Endothelial cell of umbilical vein (primary cell): ENCODE results near the gene DIABLO. TPM values are rescaled to one million over a fixed set of nuclear protein-coding genes. Genes with fewer than 3 reads are reported as not detected.

Experiments
- BruUV-seq: library from RNA; stranded (reverse); fragments of 400-500 nt; replicated peaks from 2 replicates; lab custom pipeline; 2021; lab: Mats Ljungman, UMichigan
- CTCF ChIA-PET: fragments of 300-600, 350-600 bp; sonication (Branson Sonifier 250); formaldehyde crosslinking; loops from one replicate; lab custom pipeline; 2021; ENCODE audit warnings: antibody characterized with exemption, inconsistent platforms; lab: Charles Lee
- POLR2A ChIA-PET: fragments of 300-600, 350-600 bp; sonication (Branson Sonifier 250); formaldehyde crosslinking; loops from one replicate; lab custom pipeline; 2021; ENCODE audit warnings: antibody characterized with exemption, inconsistent platforms; lab: Charles Lee
- DNase-seq: peaks from one replicate; pipeline ENCODE4 v3.0.0-alpha.2; 2011; ENCODE audit warnings: low read depth, low spot score
- FAIRE-seq: peaks from 2 replicates; lab custom pipeline; 2011; peaks lifted over from hg19 to GRCh38; lab: Jason Lieb, UNC
- H2AFZ ChIP-seq: 2 replicates; pipeline ENCODE4 v1.6.0; 2012; ENCODE audit warnings: low read depth, low read length, control low read depth, inconsistent platforms
- H3K27ac ChIP-seq: 2 replicates; pipeline ENCODE4 v1.5.1; 2011; ENCODE audit warnings: low read depth, mild to moderate bottlenecking, control low read depth, low read length, moderate library complexity; ENCODE audit not compliant: insufficient read depth
- H3K27me3 ChIP-seq, 2 experiments: 2 replicates each; pipeline versions ENCODE4 v1.6.0 to v1.6.1; 2011; ENCODE audit warnings: low read length in 2 of 2, mixed read lengths in 1 of 2; ENCODE audit not compliant: control insufficient read depth in 2 of 2, insufficient read depth in 2 of 2
- H3K36me3 ChIP-seq, 2 experiments: 2 replicates in 1 of 2; 3 replicates in 1 of 2; pipeline ENCODE4 v1.5.1; 2011; ENCODE audit warnings: low read length in 2 of 2, mild to moderate bottlenecking in 1 of 2, moderate library complexity in 1 of 2; ENCODE audit not compliant: control insufficient read depth in 2 of 2, insufficient read depth in 2 of 2; ENCODE audit errors: extremely low read depth in 1 of 2
- H3K4me1 ChIP-seq: 3 replicates; pipeline ENCODE4 v1.5.1; 2011; ENCODE audit warnings: mild to moderate bottlenecking, low read length; ENCODE audit not compliant: control insufficient read depth, insufficient read depth; ENCODE audit errors: extremely low read depth
- H3K4me2 ChIP-seq: 2 replicates; pipeline ENCODE4 v1.6.1; 2011; ENCODE audit warnings: low read length, control low read depth, mixed read lengths; ENCODE audit not compliant: insufficient read depth
- H3K4me3 ChIP-seq, 3 experiments: fragments of 200-600 bp in 1 of 3; sonication (generic), shearing (Covaris generic) in 1 of 3; replicated peaks in 1 of 3; 2 replicates each; pipeline ENCODE4 v1.5.1; 2011 to 2016; ENCODE audit warnings: control low read depth in 3 of 3, low read length in 3 of 3, mild to moderate bottlenecking in 2 of 3, inconsistent platforms in 1 of 3, low read depth in 1 of 3, moderate library complexity in 1 of 3; ENCODE audit not compliant: insufficient read depth in 1 of 3
- H3K79me2 ChIP-seq: 2 replicates; pipeline ENCODE4 v1.6.0; 2012; ENCODE audit warnings: low read length, inconsistent platforms; ENCODE audit not compliant: control insufficient read depth, insufficient read depth
- H3K9ac ChIP-seq: replicated peaks from 2 replicates; pipeline ENCODE3; 2011; ENCODE audit warnings: low read length, control low read depth; ENCODE audit not compliant: insufficient read depth; ENCODE audit errors: extremely low read depth
- H3K9me1 ChIP-seq: replicated peaks from 3 replicates; pipeline ENCODE4 v1.6.0; 2011; ENCODE audit warnings: mild to moderate bottlenecking, low read length; ENCODE audit not compliant: control insufficient read depth, insufficient read depth; ENCODE audit errors: extremely low read depth
- H3K9me3 ChIP-seq: replicated peaks from 2 replicates; pipeline ENCODE4 v1.5.1; 2012; ENCODE audit warnings: low read length, inconsistent platforms; ENCODE audit not compliant: control insufficient read depth, insufficient read depth
- H4K20me1 ChIP-seq: replicated peaks from 2 replicates; pipeline ENCODE3; 2011; ENCODE audit warnings: mild to moderate bottlenecking, low read length; ENCODE audit not compliant: control insufficient read depth, insufficient read depth; ENCODE audit errors: extremely low read depth
- CTCF ChIP-seq, 2 donors: IDR thresholded peaks; 1 replicate in 1 of 2; 2 replicates in 1 of 2; pipeline ENCODE4 v1.5.1; 2011; ENCODE audit warnings: low read length in 2 of 2, mild to moderate bottlenecking in 2 of 2, moderate library complexity in 2 of 2, control low read depth in 1 of 2, inconsistent platforms in 1 of 2, low read depth in 1 of 2; ENCODE audit not compliant: insufficient read depth in 1 of 2; ENCODE audit errors: extremely low read depth in 1 of 2
- EZH2 ChIP-seq: IDR thresholded peaks from 2 replicates; pipeline ENCODE4 v1.6.1; 2012; ENCODE audit warnings: borderline replicate concordance, low read depth, mild to moderate bottlenecking, moderate library complexity, low read length, inconsistent platforms; ENCODE audit not compliant: severe bottlenecking
- FOS ChIP-seq: IDR thresholded peaks from 2 replicates; pipeline ENCODE4 v1.6.1; 2011; ENCODE audit warnings: mild to moderate bottlenecking, low read length, moderate library complexity, borderline replicate concordance; ENCODE audit not compliant: insufficient read depth
- GATA2 ChIP-seq: IDR thresholded peaks from 2 replicates; pipeline ENCODE4 v1.7.0; 2011; ENCODE audit warnings: low read depth, mild to moderate bottlenecking, moderate library complexity, mixed read lengths, low read length; ENCODE audit not compliant: insufficient read length, insufficient read depth
- JUN ChIP-seq: IDR thresholded peaks from 2 replicates; pipeline ENCODE4 v1.6.1; 2011; ENCODE audit warnings: borderline replicate concordance, low read depth; ENCODE audit not compliant: insufficient read length, insufficient read depth
- MAX ChIP-seq: IDR thresholded peaks from 2 replicates; pipeline ENCODE4 v1.6.1; 2011; ENCODE audit not compliant: insufficient read depth, insufficient read length
- MYC ChIP-seq: IDR thresholded peaks from one replicate; pipeline ENCODE4 v1.6.1; 2011; ENCODE audit warnings: mild to moderate bottlenecking, low read depth, low read length
- POLR2A ChIP-seq: IDR thresholded peaks from 2 replicates; pipeline ENCODE4 v1.6.1; 2012; ENCODE audit warnings: low read depth, mild to moderate bottlenecking, control low read depth, low read length
- POLR2AphosphoS5 ChIP-seq: IDR thresholded peaks from 2 replicates; pipeline ENCODE4 v1.6.1; 2012; ENCODE audit warnings: low read depth, mild to moderate bottlenecking, control low read depth, low read length, moderate library complexity; ENCODE audit not compliant: insufficient read depth
- dilution Hi-C: fragments of 300-500 bp; cut with MboI; formaldehyde crosslinking; loops from one replicate; pipeline ENCODE4 v1.15.0; 2019; ENCODE audit warnings: low sequenced_read_pairs; ENCODE audit not compliant: extremely low pct_ligation_motif_present
- intact Hi-C: fragments of 100-400 bp; cut with micrococcal nuclease; formaldehyde crosslinking; loops from one replicate; pipeline ENCODE4 v1.10.0; 2022
- polyA plus RNA-seq, 4 experiments: library from polyadenylated mRNA; depleted of rRNA in 3 of 4; stranded (reverse) in 3 of 4; unstranded in 1 of 4; fragments of >200 nt; gene quantifications; 2 replicates each; pipeline versions ENCODE4 v1.2.1 to v1.2.3, GENCODE V29; 2011 to 2012; ENCODE audit warnings: missing spikeins in 1 of 4
- total RNA-seq: library from RNA; stranded (reverse); gene quantifications from 2 replicates; pipeline ENCODE4 v1.2.3, GENCODE V29; 2021

The DIABLO gene
- total and polyA plus RNA-seq, 2 donors (not counting 3 experiments of a cell fraction or from before 2014, with no cell fraction given), result 49.9 to 55.4 TPM

- no peak overlapping the region for H3K9ac ChIP-seq
- no peak overlapping the region for H3K4me3 ChIP-seq
- no TSS peak for BruUV-seq
- no peak overlapping the region for H2AFZ ChIP-seq
- dilution Hi-C loops, result no loop called here
- CTCF ChIA-PET, result interaction anchor here (1.2 to 1.3 kb wide), 3 partner anchors 9 to 70 kb away, joined by 3 to 4 read pairs (median 3); no protein-coding TSS in a partner anchor
- no peaks in the 10 kb centered on the region for H3K36me3 ChIP-seq
- H4K20me1 ChIP-seq, result no peaks in the 10 kb centered on the region
- TF ChIP-seq JUN (no peak), GATA2 (no peak), FOS (no peak), POLR2A (no peak), MYC (no peak), CTCF (IDR thresholded peaks at IDR 0.05; ENCODE audit: extremely low read depth in 1 of 2, insufficient read depth in 1 of 2, low read depth in 1 of 2, low read length in 2 of 2) (no peak), EZH2 (no peak), POLR2AphosphoS5 (no peak), MAX (no peak)
- no peaks in the 10 kb centered on the region for H3K9me1 ChIP-seq
- FAIRE-seq, result no peak
- POLR2A ChIA-PET, result no interaction called here
- peaks cover 8% of the 10 kb centered on the region for H3K4me1 ChIP-seq
- H3K27ac ChIP-seq, result no peak overlapping the region
- no peaks in the 10 kb centered on the region for H3K9me3 ChIP-seq
- H3K4me2 ChIP-seq, result no peak overlapping the region
- intact Hi-C loops, result no loop called here
- H3K79me2 ChIP-seq, result no peaks in the 10 kb centered on the region
- peaks cover 9 to 18% of the 10 kb centered on the region in 2 experiments for H3K27me3 ChIP-seq
- no peak for DNase-seq
Observed at GRCh38 chr12:122200541-122201175, 25.2 kb downstream of the DIABLO start.
